Measurements from ENCODE around the gene EXT2.

DNA sequence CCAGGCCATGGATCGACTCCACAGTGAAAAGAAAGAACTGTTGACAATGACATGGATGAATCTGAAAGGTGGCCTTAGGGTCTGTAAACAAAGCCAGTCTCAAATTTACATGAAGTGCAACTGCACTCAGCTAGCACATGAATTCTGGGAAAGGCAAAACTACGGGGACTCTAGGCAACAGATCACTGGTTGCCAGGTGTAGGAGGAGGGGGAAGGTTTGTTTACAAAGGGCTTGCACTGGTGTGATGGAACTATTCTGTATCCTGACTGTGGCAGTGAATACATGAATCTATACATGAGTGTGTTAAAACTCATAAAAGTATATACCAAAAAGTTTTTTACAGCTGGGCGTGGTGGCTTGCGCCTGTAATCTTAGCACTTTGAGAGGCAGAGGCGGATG is 187.1 kb downstream of the EXT2 start:
- TF ChIP-seq EZH2phosphoT487 (IDR thresholded peaks at IDR 0.05; ENCODE audit: borderline replicate concordance, low read length) (no peak), EZH2 (IDR thresholded peaks at IDR 0.05; ENCODE audit: low read length, unreplicated experiment) (no peak)
- TF ChIP-seq, protein P1, sequence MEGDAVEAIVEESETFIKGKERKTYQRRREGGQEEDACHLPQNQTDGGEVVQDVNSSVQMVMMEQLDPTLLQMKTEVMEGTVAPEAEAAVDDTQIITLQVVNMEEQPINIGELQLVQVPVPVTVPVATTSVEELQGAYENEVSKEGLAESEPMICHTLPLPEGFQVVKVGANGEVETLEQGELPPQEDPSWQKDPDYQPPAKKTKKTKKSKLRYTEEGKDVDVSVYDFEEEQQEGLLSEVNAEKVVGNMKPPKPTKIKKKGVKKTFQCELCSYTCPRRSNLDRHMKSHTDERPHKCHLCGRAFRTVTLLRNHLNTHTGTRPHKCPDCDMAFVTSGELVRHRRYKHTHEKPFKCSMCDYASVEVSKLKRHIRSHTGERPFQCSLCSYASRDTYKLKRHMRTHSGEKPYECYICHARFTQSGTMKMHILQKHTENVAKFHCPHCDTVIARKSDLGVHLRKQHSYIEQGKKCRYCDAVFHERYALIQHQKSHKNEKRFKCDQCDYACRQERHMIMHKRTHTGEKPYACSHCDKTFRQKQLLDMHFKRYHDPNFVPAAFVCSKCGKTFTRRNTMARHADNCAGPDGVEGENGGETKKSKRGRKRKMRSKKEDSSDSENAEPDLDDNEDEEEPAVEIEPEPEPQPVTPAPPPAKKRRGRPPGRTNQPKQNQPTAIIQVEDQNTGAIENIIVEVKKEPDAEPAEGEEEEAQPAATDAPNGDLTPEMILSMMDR (conservative IDR thresholded peaks at IDR 0.05; ENCODE audit: low read depth, low read length): no peak
